K562 (cell line): Measurements from ENCODE around the gene USP48. TPM values are rescaled to one million over a fixed set of nuclear protein-coding genes. Genes with fewer than 3 reads are reported as not detected.
A peak's percentile ranks its signal among the peaks of the same experiment; 100 is the strongest.

Experiments used
- ATAC-seq: fragments of 200-7000 bp; cut with Tn5 transposase; 3 replicates; pipeline ENCODE4 v1.9.1; 2020; ENCODE audit warnings: moderate library complexity
- BruUV-seq: library from RNA; stranded (reverse); fragments of 400-500 nt; replicated peaks from 2 replicates; lab custom pipeline; 2021; lab: Mats Ljungman, UMichigan
- CTCF ChIA-PET: fragments of 300-600 bp; formaldehyde crosslinking; extraction: SDS; loops from one replicate; lab custom pipeline; 2021; ENCODE audit warnings: low intra/inter-chr PET ratio; lab: Yijun Ruan, JAX
- POLR2A ChIA-PET: fragments of 300-600, 350-650 bp; sonication (Branson Sonifier 250); formaldehyde crosslinking; extraction: SDS; loops from one replicate; lab custom pipeline; 2021; ENCODE audit warnings: antibody characterized with exemption, inconsistent platforms; lab: Yijun Ruan, JAX
- DNase-seq, 4 experiments: peaks; one replicate each; pipeline versions ENCODE4 v3.0.0 to v3.0.0-alpha.2; 2011 to 2018; ENCODE audit warnings: low spot score in 3 of 4, mixed read lengths in 3 of 4; ENCODE audit errors: extremely low read depth in 1 of 4
- FAIRE-seq: peaks from 2 replicates; lab custom pipeline; 2011; peaks lifted over from hg19 to GRCh38; lab: Jason Lieb, UNC
- H2AFZ ChIP-seq: 2 replicates; pipeline ENCODE4 v1.6.0; 2011; ENCODE audit warnings: low read depth, low read length, control low read depth, inconsistent platforms
- H3K27ac ChIP-seq: fragments of 200-600 bp; 3 replicates; pipeline ENCODE4 v1.8.0; 2011; ENCODE audit warnings: low read depth, mild to moderate bottlenecking, control low read depth, inconsistent platforms, low read length, moderate library complexity, mixed read lengths; ENCODE audit errors: extremely low read depth
- H3K27me3 ChIP-seq, 2 experiments: fragments of 300-600 bp in 1 of 2; 2 replicates in 1 of 2; 3 replicates in 1 of 2; pipeline versions ENCODE4 v1.6.0 to v1.8.0; 2011; ENCODE audit warnings: inconsistent platforms in 2 of 2, low read length in 2 of 2, mild to moderate bottlenecking in 1 of 2, mixed read lengths in 1 of 2, moderate library complexity in 1 of 2; ENCODE audit not compliant: control insufficient read depth in 2 of 2, insufficient read depth in 2 of 2
- H3K36me3 ChIP-seq: fragments of 300-600 bp; 3 replicates; pipeline ENCODE4 v1.8.0; 2011; ENCODE audit warnings: mild to moderate bottlenecking, low read length, inconsistent platforms; ENCODE audit not compliant: control insufficient read depth, insufficient read depth
- H3K4me1 ChIP-seq, 2 experiments: fragments of 200-600 bp in 1 of 2; replicated peaks in 1 of 2; 2 replicates in 1 of 2; 3 replicates in 1 of 2; pipeline versions ENCODE4 v1.5.1 to v1.8.0; 2011; ENCODE audit warnings: inconsistent platforms in 2 of 2, low read length in 2 of 2, mild to moderate bottlenecking in 1 of 2, mixed read lengths in 1 of 2, moderate library complexity in 1 of 2; ENCODE audit not compliant: control insufficient read depth in 2 of 2, insufficient read depth in 2 of 2
- H3K4me2 ChIP-seq: 2 replicates; pipeline ENCODE4 v1.6.1; 2011; ENCODE audit warnings: low read length, control low read depth, inconsistent platforms, mixed read lengths; ENCODE audit not compliant: insufficient read depth
- H3K4me3 ChIP-seq: fragments of 200-600 bp; sonication (generic), shearing (Covaris generic); 2 replicates; pipeline ENCODE4 v1.5.1; 2016; ENCODE audit warnings: control low read depth, inconsistent platforms
- H3K79me2 ChIP-seq: fragments of 200-600 bp; 3 replicates; pipeline ENCODE4 v1.8.0; 2011; ENCODE audit warnings: low read length, inconsistent platforms; ENCODE audit not compliant: control insufficient read depth, insufficient read depth
- H3K9ac ChIP-seq, 2 experiments: 2 replicates each; pipeline versions ENCODE4 v1.6.0 to v1.6.1; 2011; ENCODE audit warnings: low read depth in 2 of 2, low read length in 2 of 2, control low read depth in 1 of 2, inconsistent platforms in 1 of 2, mild to moderate bottlenecking in 1 of 2, mixed read lengths in 1 of 2; ENCODE audit not compliant: insufficient read depth in 1 of 2
- H3K9me1 ChIP-seq: one replicate; pipeline ENCODE4 v1.6.0; 2011; ENCODE audit warnings: inconsistent platforms, mild to moderate bottlenecking, low read length, moderate library complexity; ENCODE audit not compliant: control insufficient read depth, insufficient read depth
- H3K9me3 ChIP-seq: replicated peaks from 2 replicates; pipeline ENCODE4 v1.5.1; 2011; ENCODE audit warnings: low read depth, low read length, inconsistent platforms; ENCODE audit not compliant: control insufficient read depth, insufficient read depth
- H4K20me1 ChIP-seq: replicated peaks from 2 replicates; pipeline ENCODE4 v1.6.1; 2011; ENCODE audit warnings: low read length, inconsistent platforms, mixed read lengths; ENCODE audit not compliant: control insufficient read depth, insufficient read depth
- CEBPG ChIP-seq, 3 experiments: fragments of 200-800 bp in 1 of 3; sonication (Bioruptor generic) in 1 of 3; sonication (generic) in 1 of 3; formaldehyde crosslinking in 1 of 3; IDR thresholded peaks in 2 of 3; conservative IDR thresholded peaks in 1 of 3; 2 replicates each; pipeline versions ENCODE4 v1.6.1 to v1.8.0; 2016 to 2022; ENCODE audit warnings: missing compliant biosample characterization in 2 of 3, missing genetic modification characterization in 2 of 3, mild to moderate bottlenecking in 1 of 3, missing genetic modification reagents in 1 of 3
- EGR1 ChIP-seq: fragments of 450-650 bp; conservative IDR thresholded peaks from 2 replicates; pipeline ENCODE4 v1.6.1; 2017; ENCODE audit warnings: mild to moderate bottlenecking
- EP300 ChIP-seq: IDR thresholded peaks from 2 replicates; pipeline ENCODE4 v1.6.1; 2012; ENCODE audit warnings: low read length, improper control_type of control experiment
- KLF1 ChIP-seq: fragments of 450-650 bp; IDR thresholded peaks from 2 replicates; pipeline ENCODE4 v1.6.1; 2016; ENCODE audit warnings: missing genetic modification characterization, missing compliant biosample characterization
- MXI1 ChIP-seq: IDR thresholded peaks from 2 replicates; pipeline ENCODE4 v1.6.1; 2011; ENCODE audit warnings: low read depth, mild to moderate bottlenecking, improper control_type of control experiment, low read length
- SAP30 ChIP-seq: fragments of 200-600 bp; sonication (generic); IDR thresholded peaks from 2 replicates; pipeline ENCODE4 v1.6.1; 2012; ENCODE audit warnings: borderline replicate concordance, low read depth, mild to moderate bottlenecking, moderate library complexity, low read length, control low read depth, inconsistent platforms; ENCODE audit not compliant: insufficient read depth, poor library complexity, severe bottlenecking
- ZNF232 ChIP-seq: sonication (generic); formaldehyde crosslinking; IDR thresholded peaks from 2 replicates; pipeline ENCODE4 v1.8.0; 2022; ENCODE audit warnings: mild to moderate bottlenecking, missing genetic modification reagents
- ZNF785 ChIP-seq: fragments of 250-450 bp; sonication (Bioruptor Pico); IDR thresholded peaks from 2 replicates; pipeline ENCODE4 v1.4.0; 2020; ENCODE audit warnings: mild to moderate bottlenecking
- WGBS: fragments of 100-300 bp; shearing (Covaris generic); methylation state at CpG from one replicate; pipeline ENCODE4 v1.1.6; 2016; ENCODE audit warnings: low coverage, mixed read lengths; ENCODE audit not compliant: insufficient coverage; ENCODE audit errors: missing lambda C conversion rate; 5-methylcytosine and 5-hydroxymethylcytosine counted together
- in situ Hi-C: fragments of 300-500 bp; cut with MboI; formaldehyde crosslinking; loops from 4 replicates; pipeline ENCODE4 v1.15.0; 2018; ENCODE audit warnings: inconsistent platforms, mixed read lengths
- intact Hi-C: fragments of 100-400 bp; cut with micrococcal nuclease; formaldehyde crosslinking; loops from 2 replicates; pipeline ENCODE4 v1.14.2; 2022
- polyA plus RNA-seq, 8 experiments: library from polyadenylated mRNA; depleted of rRNA in 4 of 8; stranded (reverse) in 5 of 8; unstranded in 3 of 8; fragments of >200 nt; fragmentation: Nextera tagmentation in 2 of 8; fragmentation: Illumina TruSeq in 1 of 8; extraction: Ambion mirVana in 2 of 8; extraction: Trizol in 1 of 8; gene quantifications; 2 replicates each; pipeline versions ENCODE4 v1.2.1 to v1.2.3, GENCODE V29; 2011 to 2014; ENCODE audit warnings: inconsistent platforms in 1 of 8, missing spikeins in 1 of 8
- total RNA-seq, 7 experiments: library from RNA; depleted of rRNA in 6 of 7; stranded (reverse); fragments of >200 nt in 6 of 7; fragmentation: Illumina TruSeq in 2 of 7; extraction: Trizol in 2 of 7; gene quantifications; 2 replicates each; pipeline versions ENCODE4 v1.2.1 to v1.2.3, GENCODE V29; 2011 to 2021; ENCODE audit warnings: low replicate concordance in 1 of 7
- TF ChIP-seq, protein P1 (sequence below): fragments of 450-650 bp; IDR thresholded peaks from 2 replicates; pipeline ENCODE4 v1.7.0; 2016; ENCODE audit warnings: borderline replicate concordance

Gene USP48
- total and polyA plus RNA-seq, 9 of the 15 experiments (the other 6 are each of a cell fraction or from before 2014, with no cell fraction given), result 23.3 to 123 (median 106) TPM

DNA sequence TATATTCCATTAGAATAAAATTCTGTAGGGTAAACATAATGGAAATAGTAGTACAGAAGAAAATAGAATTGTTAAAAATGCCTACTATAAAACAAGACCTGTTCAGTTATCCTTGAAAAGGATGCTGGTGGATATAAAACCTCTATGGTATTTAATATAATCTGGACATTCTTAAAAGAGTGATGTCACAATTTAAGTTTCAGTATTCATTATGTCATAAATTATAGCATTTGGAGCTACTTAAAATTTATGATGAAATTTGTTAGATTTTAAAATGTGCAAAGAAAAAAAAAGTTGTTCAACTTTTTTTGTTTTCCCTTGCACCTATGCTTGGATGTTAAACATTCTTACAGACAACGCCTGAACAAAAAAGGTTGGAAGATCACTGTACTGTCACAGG is 50.3 kb downstream of the USP48 start:
- DNase-seq, result no peak
- Histone ChIP-seq H4K20me1 (no peaks in the 10 kb centered on the region), H3K4me2 (no peak overlapping the region), H3K27ac (no peak overlapping the region), H3K36me3 (peaks cover 93% of the 10 kb centered on the region), H3K4me1 (no peaks in the 10 kb centered on the region), H3K27me3 (no peaks in the 10 kb centered on the region), H3K9me3 (no peaks in the 10 kb centered on the region), H2AFZ (no peak overlapping the region), H3K4me3 (no peak overlapping the region), H3K9ac (no peak overlapping the region), H3K79me2 (no peaks in the 10 kb centered on the region; the same call in 2 of the 3 replicates), H3K9me1 (no peaks in the 10 kb centered on the region)
- no peak for ATAC-seq
- 0% methylated on average over 1 of the region's 1 CpG for WGBS
- in situ Hi-C loops, result no loop called here
- FAIRE-seq, result no peak
- no TSS peak for BruUV-seq
- TF ChIP-seq ZNF785 (no peak), CEBPG (CRISPR knock-in tag; IDR thresholded peaks at IDR 0.05) (no peak), CEBPG (tag; conservative IDR thresholded peaks at IDR 0.05 in 1 of 2, IDR thresholded peaks at IDR 0.05 in 1 of 2) (peak in 1 of 2 experiments; percentile 18; a peak in 1 of 4 replicates)
- CTCF ChIA-PET, result interaction anchor here (0.6 kb wide), 1 partner anchor 1151 kb away, joined by 6 read pairs; no protein-coding TSS in a partner anchor
- intact Hi-C loops, result no loop called here
- POLR2A ChIA-PET, result no interaction called here

DNA sequence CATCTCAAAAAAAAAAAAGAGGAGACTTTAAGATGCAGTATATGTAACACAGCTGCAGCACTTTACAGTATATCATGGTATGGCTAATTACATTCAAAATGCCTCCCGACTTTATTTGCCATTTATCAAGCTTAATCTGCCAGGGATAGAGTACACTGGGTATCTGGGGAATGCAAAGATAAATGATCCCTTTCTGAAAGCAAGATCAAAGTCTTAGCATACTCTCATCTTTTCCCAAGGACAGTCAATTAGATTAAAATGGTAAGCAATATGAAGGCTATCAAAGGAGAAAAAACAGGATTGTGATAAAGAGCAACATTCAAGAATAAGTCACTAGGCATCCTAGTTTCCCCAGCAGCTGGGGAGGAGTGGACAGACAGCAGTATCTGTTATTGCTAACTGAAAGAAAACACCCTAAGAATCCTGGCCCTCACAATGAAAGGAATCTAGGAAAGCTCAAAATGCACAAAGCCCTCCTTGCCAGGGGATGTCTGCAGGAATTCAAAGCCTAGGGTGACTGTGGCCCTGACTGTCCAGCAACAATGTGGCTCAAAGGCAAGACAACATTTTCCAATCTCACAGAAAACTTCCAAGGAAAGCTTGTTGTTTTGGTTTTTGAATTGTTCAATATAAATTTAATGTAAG is 57.1 kb downstream of the USP48 start:
- WGBS, result 67% methylated on average over 1 of the region's 1 CpG
- CTCF ChIA-PET, result no interaction called here
- Histone ChIP-seq H3K36me3 (peaks cover 95% of the 10 kb centered on the region), H3K9me1 (no peaks in the 10 kb centered on the region), H2AFZ (no peak overlapping the region), H3K27ac (no peak overlapping the region), H3K27me3 (no peaks in the 10 kb centered on the region), H3K4me1 (no peaks in the 10 kb centered on the region), H3K9ac (no peak overlapping the region), H3K4me3 (no peak overlapping the region), H4K20me1 (no peaks in the 10 kb centered on the region), H3K9me3 (no peaks in the 10 kb centered on the region), H3K79me2 (peaks cover 4% of the 10 kb centered on the region; the same call in 1 of the 3 replicates), H3K4me2 (no peak overlapping the region)
- in situ Hi-C loops, result no loop called here
- no peak for ATAC-seq
- TF ChIP-seq EGR1 (no peak), SAP30 (no peak), KLF1 (tag) (no peak), MXI1 (no peak), EP300 (no peak), ZNF232 (CRISPR knock-in tag) (no peak)
- TF ChIP-seq, protein P1, sequence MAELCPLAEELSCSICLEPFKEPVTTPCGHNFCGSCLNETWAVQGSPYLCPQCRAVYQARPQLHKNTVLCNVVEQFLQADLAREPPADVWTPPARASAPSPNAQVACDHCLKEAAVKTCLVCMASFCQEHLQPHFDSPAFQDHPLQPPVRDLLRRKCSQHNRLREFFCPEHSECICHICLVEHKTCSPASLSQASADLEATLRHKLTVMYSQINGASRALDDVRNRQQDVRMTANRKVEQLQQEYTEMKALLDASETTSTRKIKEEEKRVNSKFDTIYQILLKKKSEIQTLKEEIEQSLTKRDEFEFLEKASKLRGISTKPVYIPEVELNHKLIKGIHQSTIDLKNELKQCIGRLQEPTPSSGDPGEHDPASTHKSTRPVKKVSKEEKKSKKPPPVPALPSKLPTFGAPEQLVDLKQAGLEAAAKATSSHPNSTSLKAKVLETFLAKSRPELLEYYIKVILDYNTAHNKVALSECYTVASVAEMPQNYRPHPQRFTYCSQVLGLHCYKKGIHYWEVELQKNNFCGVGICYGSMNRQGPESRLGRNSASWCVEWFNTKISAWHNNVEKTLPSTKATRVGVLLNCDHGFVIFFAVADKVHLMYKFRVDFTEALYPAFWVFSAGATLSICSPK, result no peak
- POLR2A ChIA-PET, result interaction anchor here (1.1 to 1.6 kb wide), 3 partner anchors 9 to 96 kb away, joined by 3 to 4 read pairs (median 4); no protein-coding TSS in a partner anchor
- FAIRE-seq, result no peak
- intact Hi-C loops, result no loop called here
- no TSS peak for BruUV-seq
- no peak for DNase-seq
